GM12874 (cell line): ENCODE results near the gene GAS6.

Source experiments
- TF ChIP-seq, protein P1 (sequence below): IDR thresholded peaks from 2 replicates; pipeline ENCODE4 v1.5.1; 2011; ENCODE audit warnings: low read depth, mild to moderate bottlenecking, control low read depth, low read length, moderate library complexity; ENCODE audit not compliant: insufficient read depth

The GAS6 gene

DNA sequence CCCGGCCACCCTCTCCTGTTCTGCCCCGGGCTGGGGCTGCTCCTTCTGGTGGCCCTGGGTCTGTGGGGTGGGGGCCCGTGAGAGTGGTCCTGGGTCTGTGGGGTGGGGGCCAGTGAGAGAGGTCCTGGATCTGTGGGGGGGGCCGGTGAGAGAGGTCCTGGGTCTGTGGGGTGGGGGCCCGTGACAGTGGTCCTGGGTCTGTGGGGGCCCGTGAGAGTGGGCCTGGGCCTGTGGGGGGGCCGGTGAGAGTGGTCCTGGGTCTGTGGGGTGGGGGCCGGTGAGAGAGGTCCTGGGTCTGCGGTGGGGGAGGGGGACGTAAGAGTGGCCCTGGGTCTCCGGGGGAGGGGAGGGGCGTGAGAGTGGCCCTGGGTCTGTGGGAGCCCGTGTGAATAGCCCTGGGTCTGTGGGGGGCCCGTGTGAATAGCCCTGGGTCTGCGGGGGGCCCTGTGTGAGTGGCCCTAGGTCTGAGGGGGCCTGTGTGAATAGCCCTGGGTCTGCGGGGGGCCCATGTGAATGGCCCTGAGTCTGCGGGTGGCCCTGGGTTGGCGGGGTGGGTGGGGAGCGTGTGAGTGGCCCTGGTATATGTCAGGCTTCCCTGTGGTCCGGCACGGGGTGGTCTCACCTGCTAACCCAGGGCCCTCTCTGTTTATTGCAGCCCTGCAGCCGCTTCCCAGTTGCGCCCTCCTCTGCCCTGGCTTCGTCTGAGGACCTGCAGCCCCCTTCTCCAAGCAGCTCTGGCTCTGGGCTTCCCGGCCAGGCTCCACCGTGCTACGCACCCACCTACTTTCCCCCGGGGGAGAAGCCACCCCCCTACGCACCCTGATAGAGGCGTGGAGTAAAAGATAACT, 52.6 kb downstream of the GAS6 start:
- TF ChIP-seq, protein P1, sequence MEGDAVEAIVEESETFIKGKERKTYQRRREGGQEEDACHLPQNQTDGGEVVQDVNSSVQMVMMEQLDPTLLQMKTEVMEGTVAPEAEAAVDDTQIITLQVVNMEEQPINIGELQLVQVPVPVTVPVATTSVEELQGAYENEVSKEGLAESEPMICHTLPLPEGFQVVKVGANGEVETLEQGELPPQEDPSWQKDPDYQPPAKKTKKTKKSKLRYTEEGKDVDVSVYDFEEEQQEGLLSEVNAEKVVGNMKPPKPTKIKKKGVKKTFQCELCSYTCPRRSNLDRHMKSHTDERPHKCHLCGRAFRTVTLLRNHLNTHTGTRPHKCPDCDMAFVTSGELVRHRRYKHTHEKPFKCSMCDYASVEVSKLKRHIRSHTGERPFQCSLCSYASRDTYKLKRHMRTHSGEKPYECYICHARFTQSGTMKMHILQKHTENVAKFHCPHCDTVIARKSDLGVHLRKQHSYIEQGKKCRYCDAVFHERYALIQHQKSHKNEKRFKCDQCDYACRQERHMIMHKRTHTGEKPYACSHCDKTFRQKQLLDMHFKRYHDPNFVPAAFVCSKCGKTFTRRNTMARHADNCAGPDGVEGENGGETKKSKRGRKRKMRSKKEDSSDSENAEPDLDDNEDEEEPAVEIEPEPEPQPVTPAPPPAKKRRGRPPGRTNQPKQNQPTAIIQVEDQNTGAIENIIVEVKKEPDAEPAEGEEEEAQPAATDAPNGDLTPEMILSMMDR = no peak

GRCh38 chr13:113810640-113811039, 53.2 kb downstream of the GAS6 start:
- TF ChIP-seq, protein P1 = no peak

- TF ChIP-seq, protein P1 = no peak
These were observed 53.9 kb downstream of the GAS6 start for GRCh38 chr13:113809934-113810333.

- TF ChIP-seq, protein P1 = no peak
These were observed 55.6 kb downstream of the GAS6 start for GRCh38 chr13:113808058-113808834.

GRCh38 chr13:113806526-113806925, 57.4 kb downstream of the GAS6 start:
- TF ChIP-seq, protein P1 = no peak

GRCh38 chr13:113806104-113806471, 57.8 kb downstream of the GAS6 start:
- TF ChIP-seq, protein P1 = no peak

DNA sequence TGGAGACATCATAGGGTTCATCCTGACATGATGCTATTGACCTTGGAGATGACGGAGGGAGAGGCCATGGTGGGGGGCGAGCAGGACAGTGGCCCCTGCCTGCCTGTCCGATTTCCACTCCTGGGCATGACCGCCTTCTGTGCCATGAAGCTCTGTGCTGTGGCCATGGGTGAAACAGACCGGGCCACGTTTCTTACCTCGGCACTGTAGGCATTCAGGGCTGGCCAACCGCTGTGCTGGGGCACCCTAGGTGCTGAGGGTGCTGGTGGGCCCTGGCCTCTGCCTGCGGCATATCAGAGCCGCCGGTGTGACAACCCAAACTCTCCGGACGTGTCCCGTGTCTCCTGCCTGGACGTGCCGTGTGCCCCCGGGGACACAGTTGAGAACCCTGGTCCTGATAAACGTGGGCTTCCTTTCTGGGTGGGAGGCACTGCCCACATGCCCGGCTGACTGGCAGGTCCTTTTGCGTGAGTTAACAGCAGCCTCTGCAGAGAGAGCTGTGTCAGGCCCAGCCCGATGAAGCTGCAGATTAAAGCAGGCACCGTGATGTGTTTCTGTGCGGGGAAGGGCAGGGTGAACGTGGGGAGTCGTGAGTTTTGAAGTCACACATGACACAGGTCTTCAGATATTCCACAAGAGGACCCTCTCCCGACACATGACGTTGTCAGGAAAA, 58.3 kb downstream of the GAS6 start:
- TF ChIP-seq, protein P1 = no peak
